GM04504 (cell line): ENCODE data around the gene FARS2.

Experiments used
- DNase-seq: peaks from one replicate; pipeline ENCODE4 v3.0.0-alpha.2; 2012; ENCODE audit warnings: low read depth

FARS2 gene

GRCh38 chr6:5697508-5697907 is 436.2 kb downstream of the FARS2 start:
- no peak for DNase-seq

DNA sequence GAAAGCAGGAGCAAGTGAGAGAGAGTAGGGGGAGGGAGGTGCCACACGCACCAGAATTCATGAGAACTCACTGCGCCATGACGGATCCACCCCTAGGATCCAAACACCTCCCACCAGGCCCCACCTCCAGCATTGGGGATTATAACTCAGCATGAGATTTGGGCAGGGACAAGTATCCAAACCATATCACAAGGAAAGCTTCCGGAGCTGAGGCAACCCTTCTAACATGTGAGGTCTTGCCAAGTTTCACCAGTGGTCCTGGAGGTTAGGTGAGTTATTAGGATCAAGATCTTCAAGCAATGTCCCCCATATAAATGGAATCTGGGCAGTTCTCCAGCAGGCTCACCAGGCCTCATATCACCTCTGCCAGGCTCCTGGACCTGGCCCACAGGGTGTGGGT is 437.0 kb downstream of the FARS2 start:
- DNase-seq: no peak

DNA sequence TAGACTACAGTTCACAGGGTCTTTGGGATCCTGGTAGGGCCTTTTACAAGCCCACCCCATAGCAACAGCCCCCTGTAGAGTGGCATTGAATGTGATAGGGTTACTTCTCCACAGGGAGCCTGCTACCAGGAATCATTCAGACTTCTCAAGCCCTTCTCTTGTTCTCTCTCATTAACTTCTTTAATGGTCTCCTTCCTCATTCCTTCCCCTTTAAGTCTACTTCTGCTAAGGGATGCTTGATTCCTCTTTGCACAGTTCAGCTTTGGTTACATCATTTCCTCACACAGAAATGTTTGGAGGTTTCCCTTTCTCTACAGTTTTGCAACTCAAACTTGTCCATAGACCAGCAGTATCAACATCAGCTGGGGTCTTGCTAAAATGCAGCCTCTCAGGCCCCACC is 437.8 kb downstream of the FARS2 start:
- peak; percentile 9 for DNase-seq

DNA sequence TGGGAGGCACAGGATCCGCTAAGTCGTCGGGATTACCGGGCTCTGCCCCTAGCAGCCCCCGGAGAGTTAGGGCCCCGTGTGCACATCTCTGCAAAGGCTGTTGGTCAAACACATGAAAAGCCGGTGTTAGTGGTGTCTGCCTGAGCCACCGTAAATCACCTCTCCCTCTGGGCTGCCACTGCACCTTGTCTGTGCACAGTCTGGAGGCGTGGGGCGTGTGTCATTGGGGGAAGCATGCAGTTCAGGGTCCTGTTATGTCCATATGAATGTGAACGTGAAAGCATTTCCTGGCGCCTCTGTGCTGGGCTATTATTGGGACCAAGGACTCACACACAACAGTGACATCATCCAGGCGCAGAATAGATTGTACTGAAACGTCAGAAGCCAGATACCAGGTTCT is 439.9 kb downstream of the FARS2 start:
- DNase-seq: no peak

DNA sequence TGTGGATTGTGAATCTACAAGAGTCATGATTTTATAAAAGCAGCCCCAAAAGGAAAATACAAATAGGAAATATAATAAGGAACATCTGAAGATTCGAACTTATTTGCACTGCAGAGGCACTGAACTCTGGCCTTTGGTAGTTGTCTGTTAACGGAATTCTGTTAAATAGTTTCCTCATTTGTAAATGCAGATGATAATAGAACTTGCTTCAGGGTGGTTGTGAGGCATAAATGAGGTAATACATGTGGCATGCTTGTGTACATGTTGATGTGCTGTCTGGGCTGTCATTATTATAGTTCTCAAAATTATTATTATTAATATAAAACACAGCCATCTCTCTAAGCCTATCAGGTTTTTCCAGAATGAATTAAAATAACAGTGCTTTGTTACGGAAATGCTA is 443.4 kb downstream of the FARS2 start:
- no peak for DNase-seq

GRCh38 chr6:5705252-5705651 is 443.9 kb downstream of the FARS2 start:
- no peak for DNase-seq

DNA sequence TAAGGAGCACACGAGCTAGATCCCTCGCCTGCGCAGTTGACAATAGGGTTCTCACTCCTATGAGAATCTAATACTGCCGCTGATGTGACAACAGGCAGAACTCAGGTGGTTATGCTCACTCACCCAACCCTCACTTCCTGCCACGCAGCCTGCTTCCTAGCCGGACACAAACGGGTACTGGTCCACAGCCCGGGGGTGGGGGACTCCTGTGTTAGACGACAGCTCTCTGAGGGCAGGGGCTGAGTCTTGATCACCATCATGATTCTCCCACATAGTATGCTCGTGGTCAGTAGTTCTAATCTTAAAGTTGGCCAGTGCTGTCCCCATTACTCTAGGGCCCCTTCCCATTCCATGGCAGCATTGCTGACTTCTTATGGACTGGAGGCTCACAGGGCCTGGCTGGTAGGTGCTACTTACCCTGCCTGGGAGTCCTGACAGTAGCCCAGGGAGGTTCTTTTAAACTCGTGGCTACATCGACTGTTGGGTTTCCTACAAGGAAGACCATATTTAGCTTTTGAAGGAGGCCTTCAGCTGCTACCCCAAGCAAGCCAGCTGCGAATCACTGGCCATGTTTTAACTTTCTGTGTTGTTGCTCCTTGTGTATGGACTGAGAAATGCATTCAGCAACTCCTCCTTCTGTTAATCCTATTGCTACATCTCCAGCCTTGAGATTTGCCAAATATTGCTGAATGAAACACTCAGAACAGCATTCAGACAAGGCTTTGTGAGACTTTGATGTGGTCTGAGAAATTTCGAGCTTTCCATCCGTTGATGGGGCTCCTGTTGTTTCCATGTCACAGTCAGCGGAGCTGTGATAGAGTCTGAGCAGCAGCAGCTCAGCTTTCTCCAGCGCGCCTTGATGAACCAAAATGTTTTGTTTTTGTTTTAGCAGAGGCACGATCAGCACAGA is 445.1 kb downstream of the FARS2 start:
- no peak for DNase-seq

DNA sequence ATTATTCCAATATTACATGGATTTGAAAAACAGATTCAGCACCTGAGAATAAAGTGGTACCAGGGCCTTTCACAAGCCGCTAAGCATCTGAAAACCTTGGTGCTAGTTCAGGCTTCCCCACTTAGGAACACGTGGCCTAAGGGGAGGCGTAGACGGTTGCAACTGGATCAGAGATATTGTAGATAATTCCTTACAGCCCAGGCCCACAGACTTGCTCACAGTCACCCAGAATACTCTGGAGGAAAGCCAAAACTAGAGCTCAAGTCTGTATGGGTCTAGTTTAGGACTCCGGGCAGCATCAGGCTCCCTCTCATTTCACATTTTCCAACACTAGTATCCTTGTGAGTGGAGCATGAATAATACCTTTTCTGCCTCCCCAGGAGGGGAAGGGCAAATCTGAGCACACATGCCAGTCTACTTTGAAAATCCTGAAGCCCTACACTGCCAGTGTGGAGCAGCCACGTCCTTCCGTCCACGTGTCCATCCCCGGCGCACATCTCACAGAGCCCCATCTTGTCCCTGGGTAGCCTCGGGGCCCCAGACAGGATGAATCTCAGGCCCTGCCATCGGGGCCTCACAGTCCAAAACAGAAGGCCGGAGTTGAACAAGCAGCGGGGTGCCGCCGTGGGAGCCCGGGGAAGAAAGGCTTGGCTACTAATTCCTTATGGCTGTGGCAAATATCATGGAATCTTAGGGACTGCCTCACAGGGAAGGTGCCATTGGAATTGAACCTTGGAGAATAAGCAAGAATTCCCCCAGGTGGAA is 446.1 kb downstream of the FARS2 start:
- no peak for DNase-seq

DNA sequence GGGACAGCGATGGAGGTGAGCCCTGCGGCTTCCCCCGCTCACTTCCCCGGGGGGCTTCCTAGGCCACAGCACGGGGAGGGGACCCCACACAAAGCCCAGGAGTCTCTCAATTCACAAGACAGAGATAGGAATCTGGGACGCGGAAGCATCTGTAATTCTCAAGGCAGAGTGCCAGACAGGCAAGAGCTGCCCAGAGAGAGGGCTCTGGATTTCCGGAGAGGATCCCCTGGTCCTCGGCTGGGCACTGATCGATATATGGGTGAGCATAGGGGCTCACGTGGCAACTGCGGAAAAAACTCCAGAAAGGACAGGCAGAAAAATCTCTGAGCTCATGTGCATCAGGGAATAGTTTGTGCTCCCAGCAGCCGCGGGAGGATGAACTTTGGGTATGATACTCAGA is 449.2 kb downstream of the FARS2 start:
- DNase-seq: no peak

DNA sequence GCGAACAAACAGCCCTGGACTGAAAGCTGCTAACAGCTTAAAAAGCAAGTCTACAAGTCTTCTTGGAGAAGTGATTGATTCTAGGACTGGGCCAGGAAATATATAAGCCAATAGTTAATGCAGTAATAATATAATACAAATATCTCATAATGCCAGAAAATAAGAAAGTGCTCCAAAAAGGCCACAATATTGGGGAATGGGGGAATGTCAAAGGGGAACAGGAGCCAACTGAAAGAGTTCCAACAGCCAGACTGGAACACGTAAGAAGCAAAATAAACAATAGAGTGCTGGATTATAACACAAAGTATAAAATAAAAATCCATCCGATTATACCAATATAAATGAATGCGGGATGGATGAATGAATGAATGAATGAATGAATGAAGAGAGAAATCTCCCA is 449.6 kb downstream of the FARS2 start:
- no peak for DNase-seq

- no peak for DNase-seq
These were observed 451.3 kb downstream of the FARS2 start for GRCh38 chr6:5712349-5713215.

DNA sequence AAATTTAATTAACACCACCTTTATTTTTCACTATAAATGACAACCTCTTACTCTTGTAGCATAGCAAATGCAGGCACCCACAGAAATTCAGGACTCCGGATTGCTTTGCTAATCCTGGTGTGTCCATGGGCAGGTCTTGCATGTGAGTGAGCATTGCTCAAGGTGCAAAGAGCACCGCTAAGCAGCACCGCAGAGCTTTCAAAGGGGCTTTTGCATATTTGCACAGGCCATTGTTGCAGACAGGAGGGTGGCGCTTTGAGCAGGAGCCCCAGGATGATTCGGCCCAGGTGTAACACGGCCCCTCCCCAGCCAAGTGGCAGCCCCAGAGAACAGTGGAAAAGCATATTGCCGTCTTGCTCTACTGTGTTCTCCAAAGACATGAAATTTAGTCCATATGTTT is 452.2 kb downstream of the FARS2 start:
- DNase-seq: no peak

GRCh38 chr6:5718231-5718947 is 457.1 kb downstream of the FARS2 start:
- DNase-seq: no peak

DNA sequence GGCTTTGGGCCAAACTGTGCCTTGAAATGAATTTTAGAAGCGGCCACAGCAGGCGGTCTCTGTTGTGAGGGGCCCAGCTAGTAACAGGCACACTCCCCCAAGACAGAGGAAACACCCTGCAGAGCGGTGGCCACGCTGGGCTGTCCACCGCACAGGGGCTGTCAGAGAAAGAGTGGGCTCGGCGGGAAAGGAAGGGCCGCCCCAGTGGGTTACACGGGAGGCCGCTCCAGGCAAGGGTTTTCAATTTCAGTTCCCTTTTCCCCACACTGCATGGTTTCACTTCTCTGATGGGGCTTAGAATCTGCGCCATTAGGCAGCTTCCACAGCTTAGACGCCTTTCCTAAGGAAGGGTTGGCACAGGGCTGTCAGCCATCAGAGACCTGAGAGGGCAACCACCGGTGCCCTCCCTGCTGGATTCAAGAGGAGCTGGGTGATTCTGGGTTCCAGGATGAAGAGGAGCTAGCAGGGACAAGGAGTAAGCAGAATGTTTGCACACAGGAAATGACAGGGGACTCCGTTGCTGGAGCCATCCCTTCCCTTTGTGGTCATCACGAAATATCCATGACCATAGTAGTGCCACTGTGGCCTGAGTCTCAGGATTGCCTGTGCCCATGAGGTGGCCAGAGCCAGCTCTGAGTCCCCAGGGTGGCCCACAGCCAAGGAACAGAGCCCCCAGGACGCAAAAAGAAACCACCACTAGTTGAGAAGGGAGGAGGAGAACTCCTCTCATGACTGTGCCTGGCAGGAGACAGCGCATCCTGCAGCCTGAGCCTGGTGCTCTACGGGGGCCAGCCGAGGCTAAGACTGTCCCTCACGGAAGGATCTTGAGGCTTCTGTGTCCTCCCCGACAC is 462.8 kb downstream of the FARS2 start:
- no peak for DNase-seq

GRCh38 chr6:5724911-5725310 is 463.6 kb downstream of the FARS2 start:
- no peak for DNase-seq

DNA sequence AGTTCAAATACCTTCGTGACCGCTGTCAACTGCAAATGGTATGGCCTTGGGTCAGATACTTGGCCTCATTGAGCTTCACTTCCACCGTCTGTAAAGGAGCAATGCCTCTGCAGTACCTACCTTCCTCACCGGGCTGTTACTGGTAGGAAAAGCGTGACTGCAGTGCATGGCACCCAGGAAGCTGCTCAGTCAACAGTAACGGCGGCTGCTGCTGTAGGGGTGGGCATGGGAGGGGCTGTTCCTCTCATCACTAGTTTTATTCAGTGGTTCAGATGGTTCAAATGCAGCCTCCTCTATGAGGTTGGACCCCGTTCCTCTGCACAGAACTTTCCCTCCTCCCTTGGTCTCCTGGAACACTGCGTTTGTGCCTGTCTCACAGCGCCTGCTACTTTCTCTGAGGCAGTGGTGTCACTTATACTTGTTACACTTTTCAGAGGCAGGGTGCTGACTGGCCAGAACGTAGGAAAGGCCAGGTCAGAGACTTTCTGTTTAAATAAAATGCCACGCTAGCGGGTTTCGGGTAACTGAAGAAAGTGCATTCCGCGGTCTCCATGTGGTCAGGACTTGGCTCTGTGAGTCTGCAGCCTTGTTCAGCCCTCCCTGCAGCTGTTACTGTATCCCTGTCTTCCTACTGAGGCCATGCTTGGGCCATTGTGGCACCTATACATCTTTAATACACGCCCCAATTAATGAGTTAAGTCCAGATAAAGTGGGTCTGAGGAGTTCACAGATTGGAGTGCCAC is 465.8 kb downstream of the FARS2 start:
- no peak for DNase-seq

- no peak for DNase-seq
These were observed 467.2 kb downstream of the FARS2 start for GRCh38 chr6:5728351-5729079.

DNA sequence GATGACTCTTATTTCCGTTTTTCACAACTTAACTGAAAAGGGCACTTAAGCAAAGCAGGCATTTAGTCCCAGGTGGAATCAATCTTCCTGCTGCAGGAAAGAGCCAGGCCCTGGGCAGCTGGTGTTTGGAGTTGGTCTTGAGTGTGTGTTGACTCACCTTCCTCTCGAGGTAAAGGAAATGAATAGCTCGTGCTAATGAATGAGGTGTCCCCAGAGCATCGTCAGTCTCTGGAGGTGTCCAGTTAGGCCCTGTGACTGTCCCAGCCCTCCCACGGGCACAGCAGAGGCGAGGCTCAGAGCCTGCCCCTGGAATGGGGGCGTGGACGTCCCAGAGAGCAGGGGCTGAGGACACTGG is 467.7 kb downstream of the FARS2 start:
- peak; percentile 11 for DNase-seq

- DNase-seq: no peak
These were observed 468.7 kb downstream of the FARS2 start for GRCh38 chr6:5729813-5730517.
